ENCODE data around the gene SPTB.

SPTB gene

DNA sequence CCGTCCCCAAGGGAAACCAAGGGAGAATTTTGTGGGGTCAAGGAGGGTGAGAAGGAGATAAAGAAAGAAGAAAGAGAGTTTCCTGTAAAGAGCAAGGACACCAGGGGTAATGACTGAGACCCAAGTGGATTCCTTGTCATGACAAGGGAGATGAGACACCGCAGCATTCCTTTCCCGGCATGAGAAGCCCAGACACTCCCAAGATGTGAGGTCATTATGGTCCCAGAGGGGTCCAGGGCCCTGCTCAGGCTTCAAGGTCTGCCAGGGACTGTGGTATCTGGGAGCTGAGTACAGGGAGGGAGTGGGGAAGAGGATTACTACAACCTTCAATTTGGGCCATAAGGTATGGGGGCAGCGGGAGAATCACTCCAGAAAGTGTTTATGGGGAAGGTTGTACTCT, 58.1 kb downstream of the SPTB start:
- H3K9ac ChIP-seq (ENCODE audit: insufficient read length, low read depth), result no peak overlapping the region
- peaks cover 10% of the 10 kb centered on the region for H3K4me1 ChIP-seq (ENCODE audit: insufficient read depth, insufficient read length)
- H3K36me3 ChIP-seq (ENCODE audit: insufficient read depth, insufficient read length, low read length), result no peaks in the 10 kb centered on the region
- no peak for DNase-seq (ENCODE audit: low read depth, low spot score)
- no peaks in the 10 kb centered on the region for H3K9me3 ChIP-seq (ENCODE audit: insufficient read depth, low read length)
- peaks cover 9% of the 10 kb centered on the region for H3K27me3 ChIP-seq (ENCODE audit: insufficient read depth, insufficient read length)
- H3K4me3 ChIP-seq (ENCODE audit: insufficient read length, low read depth), result no peak overlapping the region
- no peak for TF ChIP-seq YY1 (IDR thresholded peaks at IDR 0.05; ENCODE audit: insufficient read depth, insufficient read length)

DNA sequence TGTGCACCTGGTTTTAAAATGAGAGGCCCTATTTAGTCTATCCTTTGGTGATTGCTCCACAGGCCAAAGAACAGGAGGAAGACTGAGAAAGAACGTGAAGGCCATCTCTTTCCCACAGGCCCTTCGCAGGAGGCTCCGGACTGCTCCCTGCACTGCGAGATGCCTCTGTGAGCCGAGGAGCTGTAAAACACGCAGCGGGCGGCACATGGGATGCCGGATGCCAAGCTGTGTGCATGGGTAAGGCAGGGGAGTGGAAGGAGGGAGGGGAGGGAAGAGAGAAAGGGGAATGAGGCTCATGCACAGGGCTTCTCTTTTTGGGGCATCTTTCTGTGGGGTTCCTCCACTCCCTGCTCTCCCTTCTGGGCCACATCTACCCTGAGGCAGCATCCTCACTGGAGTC, 61.6 kb downstream of the SPTB start:
- Histone ChIP-seq H3K36me3 (ENCODE audit: insufficient read depth, insufficient read length, low read length) (no peaks in the 10 kb centered on the region), H3K9me3 (ENCODE audit: insufficient read depth, low read length) (no peaks in the 10 kb centered on the region), H3K4me3 (ENCODE audit: insufficient read length, low read depth) (no peak overlapping the region), H3K27me3 (ENCODE audit: insufficient read depth, insufficient read length) (no peaks in the 10 kb centered on the region), H3K4me1 (ENCODE audit: insufficient read depth, insufficient read length) (peaks cover 10% of the 10 kb centered on the region), H3K9ac (ENCODE audit: insufficient read length, low read depth) (no peak overlapping the region)
- no peak for DNase-seq (ENCODE audit: low read depth, low spot score)
- TF ChIP-seq YY1 (IDR thresholded peaks at IDR 0.05; ENCODE audit: insufficient read depth, insufficient read length) (no peak), ZNF274 (IDR thresholded peaks at IDR 0.05; ENCODE audit: low read depth, low read length) (no peak), SUZ12 (IDR thresholded peaks at IDR 0.05; ENCODE audit: extremely low read depth, insufficient read depth, insufficient read length) (no peak)

DNA sequence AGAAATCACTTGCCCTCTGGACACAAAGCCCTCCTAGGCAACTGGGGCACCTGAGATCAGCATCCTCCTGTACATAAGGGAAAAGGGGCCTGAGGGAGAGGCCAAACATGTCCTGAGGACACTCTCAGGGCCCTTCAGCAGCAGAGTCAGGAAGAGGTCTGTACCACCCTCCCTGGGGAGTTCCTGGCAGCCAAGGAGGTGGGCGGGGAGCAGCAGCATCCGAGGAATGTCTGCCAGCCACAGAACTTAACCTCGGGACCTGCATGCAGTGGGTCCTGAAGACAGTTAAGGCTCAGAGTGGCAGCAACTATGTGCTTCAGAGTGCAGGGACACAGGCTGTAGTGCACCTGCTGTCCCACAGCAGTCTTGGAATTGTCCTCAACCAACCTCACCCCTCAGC, 62.1 kb downstream of the SPTB start:
- H3K4me3 ChIP-seq (ENCODE audit: insufficient read length, low read depth), result no peak overlapping the region
- DNase-seq (ENCODE audit: low read depth, low spot score), result no peak
- H3K27me3 ChIP-seq (ENCODE audit: insufficient read depth, insufficient read length), result no peaks in the 10 kb centered on the region
- TF ChIP-seq YY1 (IDR thresholded peaks at IDR 0.05; ENCODE audit: insufficient read depth, insufficient read length), result no peak
- no peak for TF ChIP-seq SUZ12 (IDR thresholded peaks at IDR 0.05; ENCODE audit: extremely low read depth, insufficient read depth, insufficient read length)
- no peak for TF ChIP-seq ZNF274 (IDR thresholded peaks at IDR 0.05; ENCODE audit: low read depth, low read length)
- H3K4me1 ChIP-seq (ENCODE audit: insufficient read depth, insufficient read length), result peaks cover 9% of the 10 kb centered on the region
- H3K9me3 ChIP-seq (ENCODE audit: insufficient read depth, low read length), result no peaks in the 10 kb centered on the region
- no peak overlapping the region for H3K9ac ChIP-seq (ENCODE audit: insufficient read length, low read depth)
- no peaks in the 10 kb centered on the region for H3K36me3 ChIP-seq (ENCODE audit: insufficient read depth, insufficient read length, low read length)

DNA sequence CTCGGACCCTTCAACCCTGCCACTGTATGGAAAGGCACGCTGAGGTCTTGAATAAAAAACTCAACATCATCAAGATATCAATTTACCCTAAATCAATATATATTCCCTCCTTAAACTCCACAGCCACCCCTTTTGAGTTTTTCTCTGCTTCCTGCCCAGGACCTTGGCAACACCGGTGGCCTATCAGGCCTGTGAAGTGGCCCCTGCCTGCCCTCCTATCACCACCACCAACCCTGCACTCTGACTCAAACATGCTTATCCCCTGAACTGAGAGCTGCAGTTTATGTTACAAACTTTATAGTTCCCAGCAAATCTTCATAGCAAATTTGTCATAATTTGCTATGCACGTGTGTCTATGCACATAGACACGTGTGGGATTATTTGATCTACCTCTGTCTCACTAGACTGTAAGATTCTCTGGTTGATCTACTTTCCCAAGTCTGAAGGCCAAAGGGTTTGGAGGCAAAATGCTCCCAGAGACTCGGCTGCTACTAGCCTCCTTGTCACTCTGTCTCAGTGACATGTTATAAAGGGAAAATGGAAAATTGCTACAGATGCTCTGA, 63.4 kb downstream of the SPTB start:
- Histone ChIP-seq H3K4me1 (ENCODE audit: insufficient read depth, insufficient read length) (peaks cover 5% of the 10 kb centered on the region), H3K9ac (ENCODE audit: insufficient read length, low read depth) (no peak overlapping the region), H3K4me3 (ENCODE audit: insufficient read length, low read depth) (no peak overlapping the region), H3K9me3 (ENCODE audit: insufficient read depth, low read length) (no peaks in the 10 kb centered on the region), H3K27me3 (ENCODE audit: insufficient read depth, insufficient read length) (no peaks in the 10 kb centered on the region), H3K36me3 (ENCODE audit: insufficient read depth, insufficient read length, low read length) (no peaks in the 10 kb centered on the region)
- TF ChIP-seq YY1 (IDR thresholded peaks at IDR 0.05; ENCODE audit: insufficient read depth, insufficient read length) (no peak), ZNF274 (IDR thresholded peaks at IDR 0.05; ENCODE audit: low read depth, low read length) (no peak), SUZ12 (IDR thresholded peaks at IDR 0.05; ENCODE audit: extremely low read depth, insufficient read depth, insufficient read length) (no peak)
- DNase-seq (ENCODE audit: low read depth, low spot score), result no peak

DNA sequence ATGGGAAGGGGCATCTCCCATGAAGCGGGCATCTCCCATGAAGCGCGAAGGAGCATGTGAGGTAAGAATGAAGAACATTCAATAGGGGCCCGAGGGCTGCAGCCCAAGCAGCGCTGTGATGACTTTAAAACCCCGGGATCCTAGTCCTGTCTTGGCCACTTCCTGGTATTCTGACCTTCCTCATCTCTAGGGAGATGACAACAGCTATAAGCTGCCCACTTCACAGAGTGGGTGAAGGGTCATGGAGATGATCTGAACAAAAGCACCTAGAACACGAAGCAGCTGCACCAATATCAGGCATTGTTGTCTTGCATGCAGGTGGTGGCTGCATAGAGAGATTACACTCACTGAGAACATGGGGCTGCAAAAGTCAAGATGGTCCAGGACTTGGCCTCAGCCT, 64.5 kb downstream of the SPTB start:
- no peak overlapping the region for H3K4me3 ChIP-seq (ENCODE audit: insufficient read length, low read depth)
- no peaks in the 10 kb centered on the region for H3K27me3 ChIP-seq (ENCODE audit: insufficient read depth, insufficient read length)
- H3K9ac ChIP-seq (ENCODE audit: insufficient read length, low read depth), result no peak overlapping the region
- TF ChIP-seq ZNF274 (IDR thresholded peaks at IDR 0.05; ENCODE audit: low read depth, low read length), result no peak
- no peak for TF ChIP-seq SUZ12 (IDR thresholded peaks at IDR 0.05; ENCODE audit: extremely low read depth, insufficient read depth, insufficient read length)
- no peak for TF ChIP-seq YY1 (IDR thresholded peaks at IDR 0.05; ENCODE audit: insufficient read depth, insufficient read length)
- no peaks in the 10 kb centered on the region for H3K36me3 ChIP-seq (ENCODE audit: insufficient read depth, insufficient read length, low read length)
- no peak for DNase-seq (ENCODE audit: low read depth, low spot score)
- peaks cover 5% of the 10 kb centered on the region for H3K4me1 ChIP-seq (ENCODE audit: insufficient read depth, insufficient read length)
- H3K9me3 ChIP-seq (ENCODE audit: insufficient read depth, low read length), result no peaks in the 10 kb centered on the region

DNA sequence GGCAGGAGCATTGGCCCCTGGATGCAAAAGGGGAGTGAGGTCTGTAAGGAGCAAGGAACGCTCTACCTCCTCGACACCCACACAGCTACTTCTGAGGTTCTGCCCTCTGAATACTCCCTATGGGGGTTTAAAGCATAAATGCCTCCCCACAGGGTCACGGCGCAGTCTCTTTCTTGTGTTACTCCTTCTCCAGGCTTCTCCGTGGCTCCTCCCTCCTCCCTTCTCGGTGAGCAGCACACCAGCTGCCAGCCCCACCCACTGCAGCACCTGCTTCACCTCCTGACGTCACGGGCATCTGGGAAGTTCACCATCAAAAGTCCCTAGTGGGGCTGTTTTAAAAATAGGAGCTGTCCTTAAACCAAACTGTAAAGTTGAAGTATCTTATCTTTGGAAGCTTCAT, 67.3 kb downstream of the SPTB start:
- DNase-seq (ENCODE audit: low read depth, low spot score), result no peak
- Histone ChIP-seq H3K27me3 (ENCODE audit: insufficient read depth, insufficient read length) (no peaks in the 10 kb centered on the region), H3K9ac (ENCODE audit: insufficient read length, low read depth) (no peak overlapping the region), H3K4me3 (ENCODE audit: insufficient read length, low read depth) (no peak overlapping the region), H3K9me3 (ENCODE audit: insufficient read depth, low read length) (no peaks in the 10 kb centered on the region), H3K36me3 (ENCODE audit: insufficient read depth, insufficient read length, low read length) (no peaks in the 10 kb centered on the region), H3K4me1 (ENCODE audit: insufficient read depth, insufficient read length) (peaks cover under 1% of the 10 kb centered on the region)
- no peak for TF ChIP-seq ZNF274 (IDR thresholded peaks at IDR 0.05; ENCODE audit: low read depth, low read length)
- no peak for TF ChIP-seq SUZ12 (IDR thresholded peaks at IDR 0.05; ENCODE audit: extremely low read depth, insufficient read depth, insufficient read length)
- TF ChIP-seq YY1 (IDR thresholded peaks at IDR 0.05; ENCODE audit: insufficient read depth, insufficient read length), result no peak

DNA sequence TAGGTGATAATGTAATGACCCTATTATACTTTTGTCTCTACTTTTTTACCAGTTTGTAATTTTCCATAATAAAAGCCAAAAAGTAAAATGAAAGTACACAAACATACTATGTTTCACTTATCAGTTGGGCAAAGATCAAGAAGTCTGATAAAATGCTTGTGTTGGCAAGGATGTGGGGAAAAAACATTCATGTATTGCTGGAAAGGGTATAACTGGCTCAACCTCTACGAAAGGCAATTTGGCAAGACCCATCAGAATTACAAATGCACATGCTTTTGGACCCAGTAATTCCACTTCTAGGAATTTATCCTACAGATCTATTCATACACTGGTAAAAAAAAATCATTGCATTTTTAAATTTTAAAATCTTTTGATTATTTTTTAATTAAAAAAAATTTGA, 68.0 kb downstream of the SPTB start:
- H3K36me3 ChIP-seq (ENCODE audit: insufficient read depth, insufficient read length, low read length), result no peaks in the 10 kb centered on the region
- no peaks in the 10 kb centered on the region for H3K4me1 ChIP-seq (ENCODE audit: insufficient read depth, insufficient read length)
- TF ChIP-seq ZNF274 (IDR thresholded peaks at IDR 0.05; ENCODE audit: low read depth, low read length), result no peak
- no peak for TF ChIP-seq YY1 (IDR thresholded peaks at IDR 0.05; ENCODE audit: insufficient read depth, insufficient read length)
- TF ChIP-seq SUZ12 (IDR thresholded peaks at IDR 0.05; ENCODE audit: extremely low read depth, insufficient read depth, insufficient read length), result no peak
- DNase-seq (ENCODE audit: low read depth, low spot score), result no peak
- no peak overlapping the region for H3K9ac ChIP-seq (ENCODE audit: insufficient read length, low read depth)
- no peak overlapping the region for H3K4me3 ChIP-seq (ENCODE audit: insufficient read length, low read depth)
- no peaks in the 10 kb centered on the region for H3K9me3 ChIP-seq (ENCODE audit: insufficient read depth, low read length)
- H3K27me3 ChIP-seq (ENCODE audit: insufficient read depth, insufficient read length), result no peaks in the 10 kb centered on the region

DNA sequence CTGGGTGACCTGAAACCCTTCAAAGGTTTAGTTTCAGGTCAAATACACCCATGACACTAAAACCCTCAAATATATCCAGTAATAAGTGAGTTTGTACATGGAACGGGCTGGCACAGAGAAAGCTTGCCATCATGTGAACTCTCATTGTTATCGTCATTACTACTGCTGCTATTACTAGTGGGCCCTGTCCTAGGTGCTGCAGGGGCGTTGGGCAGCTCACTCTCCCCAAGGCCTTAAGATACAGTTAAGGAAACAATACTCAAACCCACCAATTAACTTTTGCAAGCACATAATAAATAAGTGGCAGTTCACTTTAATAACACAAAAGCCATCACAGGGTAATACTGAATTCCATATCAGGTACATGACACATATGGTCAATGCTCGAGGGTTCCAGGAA, 71.3 kb downstream of the SPTB start:
- Histone ChIP-seq H3K4me1 (ENCODE audit: insufficient read depth, insufficient read length) (no peaks in the 10 kb centered on the region), H3K36me3 (ENCODE audit: insufficient read depth, insufficient read length, low read length) (no peaks in the 10 kb centered on the region), H3K27me3 (ENCODE audit: insufficient read depth, insufficient read length) (no peaks in the 10 kb centered on the region), H3K4me3 (ENCODE audit: insufficient read length, low read depth) (no peak overlapping the region), H3K9ac (ENCODE audit: insufficient read length, low read depth) (no peak overlapping the region), H3K9me3 (ENCODE audit: insufficient read depth, low read length) (no peaks in the 10 kb centered on the region)
- no peak for DNase-seq (ENCODE audit: low read depth, low spot score)
- no peak for TF ChIP-seq SUZ12 (IDR thresholded peaks at IDR 0.05; ENCODE audit: extremely low read depth, insufficient read depth, insufficient read length)
- TF ChIP-seq YY1 (IDR thresholded peaks at IDR 0.05; ENCODE audit: insufficient read depth, insufficient read length), result no peak
- TF ChIP-seq ZNF274 (IDR thresholded peaks at IDR 0.05; ENCODE audit: low read depth, low read length), result no peak

Data from NT2/D1 (cell line).